ENCODE data around the gene LIN7B.
A peak's percentile ranks its signal among the peaks of the same experiment; 100 is the strongest.

Gene LIN7B

DNA sequence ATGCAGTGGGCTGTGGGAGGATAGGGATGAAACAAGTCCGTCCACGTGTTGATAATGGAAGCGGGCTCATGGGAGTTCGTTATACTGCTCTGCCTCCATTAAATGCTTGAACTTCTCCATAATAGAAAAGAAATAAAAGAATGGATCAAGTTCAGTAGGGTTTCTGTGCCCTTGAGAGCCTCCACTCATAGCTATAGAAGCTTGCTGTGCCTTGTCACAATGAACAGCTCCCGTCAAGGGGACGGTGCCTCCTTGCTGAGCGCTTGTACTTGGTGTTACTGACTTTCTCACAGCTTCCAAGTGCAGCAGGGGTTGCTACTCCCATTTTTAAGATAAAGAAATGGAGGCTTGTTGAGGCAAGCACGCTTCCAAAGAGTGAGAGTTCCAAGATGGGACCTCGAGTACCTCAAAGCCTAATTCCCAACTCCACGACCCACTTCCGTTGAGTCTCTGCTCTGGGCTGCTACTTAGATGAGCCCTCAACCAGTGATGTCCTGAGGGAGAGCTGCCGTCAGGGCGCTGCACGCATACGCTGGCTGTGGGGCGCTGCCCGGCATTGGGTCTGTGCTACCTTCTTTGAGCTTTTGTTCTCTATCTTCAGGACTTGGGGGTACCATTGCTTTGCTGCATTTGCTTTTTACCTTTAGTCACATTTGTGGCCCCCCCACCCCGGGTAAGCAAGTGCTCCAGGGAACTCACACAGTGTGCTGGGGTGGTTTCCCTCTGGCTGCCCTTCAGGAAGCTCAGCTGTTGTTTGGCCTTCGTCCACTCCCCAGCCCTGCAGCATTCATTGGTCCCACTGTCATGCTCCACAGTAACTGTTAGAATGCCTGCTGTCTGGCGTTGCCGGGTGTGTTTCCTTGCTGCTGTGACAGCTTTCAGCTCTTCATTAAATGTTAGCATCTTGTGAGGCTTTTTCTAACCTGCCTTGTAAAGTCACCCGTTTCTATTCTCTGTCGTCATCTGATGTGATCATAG lies 19.4 kb upstream of the LIN7B start:
- no peak for DNase-seq (ENCODE audit: low read depth in 2 of 2)

GRCh38 chr19:49097453-49098288 lies 16.5 kb upstream of the LIN7B start:
- DNase-seq (ENCODE audit: low read depth in 2 of 2) = peak; percentile 40 to 56

- DNase-seq (ENCODE audit: low read depth in 2 of 2) = no peak
Observed at GRCh38 chr19:49098795-49099194, 15.4 kb upstream of the LIN7B start.

GRCh38 chr19:49101160-49101559 lies 13.0 kb upstream of the LIN7B start:
- DNase-seq (ENCODE audit: low read depth in 2 of 2) = no peak

DNA sequence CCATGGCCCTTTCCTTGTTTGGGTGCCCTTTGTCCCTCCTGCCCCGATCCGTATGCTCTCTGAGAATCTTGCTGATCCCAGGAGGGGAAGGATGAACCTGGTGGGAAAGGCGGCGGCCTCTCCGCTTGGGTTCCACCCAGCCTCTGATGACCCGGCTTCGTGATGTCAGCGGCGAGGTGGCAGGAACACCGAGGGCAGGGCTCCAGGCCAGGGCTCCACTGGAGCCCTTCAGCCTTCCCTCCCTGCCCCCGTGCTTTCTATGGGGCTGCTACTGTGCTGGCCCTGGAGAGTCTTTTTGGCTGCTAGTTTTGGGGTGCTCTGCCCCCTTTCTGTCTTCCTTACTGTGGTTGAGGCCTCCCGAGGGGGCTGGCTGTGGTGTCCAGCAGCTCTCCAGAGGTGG lies 11.9 kb upstream of the LIN7B start:
- DNase-seq (ENCODE audit: low read depth in 2 of 2) = no peak

DNA sequence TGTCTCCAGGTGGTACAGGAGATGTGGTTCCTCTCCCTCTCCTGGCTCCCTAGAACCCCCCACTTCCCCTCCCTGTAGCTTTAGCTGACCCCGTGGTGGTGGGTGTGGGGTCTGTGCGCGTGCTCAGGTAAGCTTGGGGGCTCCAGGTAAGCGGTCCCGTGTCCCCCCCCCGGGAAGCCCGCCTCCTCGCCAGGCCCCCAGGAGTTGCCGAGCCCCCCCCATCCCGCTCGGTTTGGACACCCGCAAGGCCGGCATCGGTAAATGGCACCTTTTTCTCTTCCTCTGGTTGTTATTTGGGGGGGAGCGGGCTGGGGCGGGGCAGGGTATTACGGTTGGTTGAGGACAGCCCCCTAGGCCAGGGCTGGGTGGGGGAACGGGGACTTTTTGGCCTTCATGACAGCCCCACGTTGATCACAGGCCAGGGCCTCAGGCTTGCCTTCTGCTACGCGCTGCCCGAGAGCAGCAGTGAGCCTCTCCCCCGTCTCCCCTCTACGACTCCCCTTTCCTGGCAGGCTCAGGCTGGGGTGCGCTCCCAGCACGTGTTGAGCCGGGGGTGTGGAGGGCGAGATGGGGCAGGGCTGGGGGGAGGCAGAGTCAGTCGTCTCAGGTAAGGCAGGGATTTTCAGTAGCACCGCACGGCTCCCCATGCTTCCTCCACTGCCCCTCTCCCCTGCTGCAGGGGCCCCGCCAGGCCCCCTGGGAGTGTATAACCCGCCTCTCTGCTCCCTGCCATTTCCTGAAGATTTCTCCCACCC lies 10.7 kb upstream of the LIN7B start:
- no peak for DNase-seq (ENCODE audit: low read depth in 2 of 2)

GRCh38 chr19:49104229-49104864 lies 9.8 kb upstream of the LIN7B start:
- DNase-seq (ENCODE audit: low read depth in 2 of 2) = no peak

DNA sequence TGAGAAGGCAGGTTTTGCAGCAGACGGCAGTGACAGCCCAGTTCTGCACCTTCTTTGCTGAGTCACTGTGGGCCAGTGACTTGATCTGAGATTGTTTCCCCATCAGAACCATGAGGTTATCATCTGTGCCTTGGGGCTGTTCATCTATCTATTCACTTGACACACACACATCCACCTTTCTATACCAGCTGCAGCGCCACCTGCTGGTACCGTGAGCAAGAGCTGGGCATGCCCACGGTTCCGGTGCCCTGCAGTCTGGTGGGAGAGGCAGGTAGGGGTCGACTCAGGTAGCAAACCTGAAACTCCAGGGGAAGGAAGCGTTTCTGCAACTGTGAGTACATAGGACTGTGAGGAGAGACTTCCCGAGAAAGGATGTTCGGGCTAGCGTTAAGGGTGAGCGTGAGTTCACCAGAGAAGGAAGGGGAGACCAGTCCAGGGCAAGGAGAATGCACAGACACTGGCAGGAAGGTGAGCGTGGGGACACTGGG lies 7.5 kb upstream of the LIN7B start:
- DNase-seq (ENCODE audit: low read depth in 2 of 2) = peak; percentile 34 to 41

DNA sequence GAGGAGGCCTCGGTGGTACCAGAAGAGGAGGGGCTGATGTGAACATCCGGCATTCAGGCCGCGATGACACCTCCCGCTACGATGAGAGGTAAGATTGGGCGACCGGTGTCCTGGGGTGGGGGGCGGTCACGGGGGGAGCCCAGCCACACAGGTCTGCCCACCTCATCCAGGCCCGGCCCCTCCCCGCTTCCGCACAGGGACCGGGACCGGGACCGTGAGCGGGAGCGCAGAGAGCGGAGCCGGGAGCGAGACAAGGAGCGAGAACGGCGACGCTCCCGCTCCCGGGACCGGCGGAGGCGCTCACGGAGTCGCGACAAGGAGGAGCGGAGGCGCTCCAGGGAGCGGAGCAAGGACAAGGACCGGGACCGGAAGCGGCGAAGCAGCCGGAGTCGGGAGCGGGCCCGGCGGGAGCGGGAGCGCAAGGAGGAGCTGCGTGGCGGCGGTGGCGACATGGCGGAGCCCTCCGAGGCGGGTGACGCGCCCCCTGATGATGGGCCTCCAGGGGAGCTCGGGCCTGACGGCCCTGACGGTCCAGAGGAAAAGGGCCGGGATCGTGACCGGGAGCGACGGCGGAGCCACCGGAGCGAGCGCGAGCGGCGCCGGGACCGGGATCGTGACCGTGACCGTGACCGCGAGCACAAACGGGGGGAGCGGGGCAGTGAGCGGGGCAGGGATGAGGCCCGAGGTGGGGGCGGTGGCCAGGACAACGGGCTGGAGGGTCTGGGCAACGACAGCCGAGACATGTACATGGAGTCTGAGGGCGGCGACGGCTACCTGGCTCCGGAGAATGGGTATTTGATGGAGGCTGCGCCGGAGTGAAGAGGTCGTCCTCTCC lies 6.3 kb upstream of the LIN7B start:
- DNase-seq (ENCODE audit: low read depth in 2 of 2) = no peak

- DNase-seq (ENCODE audit: low read depth in 2 of 2) = no peak
Observed at GRCh38 chr19:49109051-49109450, 5.1 kb upstream of the LIN7B start.

DNA sequence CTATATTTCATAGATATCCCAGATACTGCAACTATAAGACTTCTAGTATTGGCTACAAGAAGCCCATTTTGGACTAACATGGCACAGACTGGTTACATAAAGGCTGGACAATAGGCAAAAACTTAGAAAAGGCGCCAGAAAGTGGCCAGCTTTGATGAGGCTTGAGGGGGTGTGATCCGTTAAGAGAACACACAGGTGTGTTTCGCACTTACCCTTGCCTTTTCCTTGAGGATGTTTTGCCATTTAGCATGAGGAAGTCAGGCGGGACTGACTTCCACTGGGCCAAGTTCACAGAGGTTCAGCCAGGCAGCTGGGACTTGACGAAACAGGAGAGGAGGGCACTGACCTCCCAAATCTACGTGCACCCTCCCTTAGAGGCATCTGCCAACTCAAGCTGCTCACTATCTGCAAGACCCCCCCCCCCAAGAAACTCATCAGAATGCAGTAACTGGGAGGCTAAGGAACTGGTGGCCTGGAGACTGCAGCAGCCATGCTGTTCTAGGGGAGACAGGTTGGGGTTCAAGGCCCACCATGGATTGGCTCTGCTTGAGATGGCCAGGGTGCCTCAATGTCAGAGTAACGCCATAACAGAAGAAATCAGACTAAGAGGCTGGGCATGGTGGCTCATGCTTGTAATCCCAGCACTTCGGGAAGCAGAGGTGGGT lies 4.5 kb upstream of the LIN7B start:
- no peak for DNase-seq (ENCODE audit: low read depth in 2 of 2)

DNA sequence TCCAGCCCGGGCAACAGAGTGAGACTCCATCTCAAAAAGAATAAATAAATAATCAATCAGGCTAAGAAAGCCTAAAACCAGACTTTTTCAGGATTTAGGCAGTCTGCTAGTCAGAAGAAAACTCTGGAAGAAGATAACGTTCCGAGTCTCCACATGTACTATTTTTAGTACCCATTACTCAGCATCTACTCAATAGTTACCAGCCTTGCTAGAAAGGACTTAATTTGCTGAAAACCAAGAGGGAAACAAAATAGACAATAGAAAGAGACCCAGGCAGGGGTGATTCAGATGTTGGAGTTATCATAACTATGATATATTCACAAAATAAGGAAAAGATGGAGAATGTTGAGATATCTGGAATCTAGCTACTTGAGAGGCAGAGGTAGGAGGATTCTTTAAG lies 3.6 kb upstream of the LIN7B start:
- no peak for DNase-seq (ENCODE audit: low read depth in 2 of 2)

- no peak for DNase-seq (ENCODE audit: low read depth in 2 of 2)
Observed at GRCh38 chr19:49111218-49111998, 2.8 kb upstream of the LIN7B start.

DNA sequence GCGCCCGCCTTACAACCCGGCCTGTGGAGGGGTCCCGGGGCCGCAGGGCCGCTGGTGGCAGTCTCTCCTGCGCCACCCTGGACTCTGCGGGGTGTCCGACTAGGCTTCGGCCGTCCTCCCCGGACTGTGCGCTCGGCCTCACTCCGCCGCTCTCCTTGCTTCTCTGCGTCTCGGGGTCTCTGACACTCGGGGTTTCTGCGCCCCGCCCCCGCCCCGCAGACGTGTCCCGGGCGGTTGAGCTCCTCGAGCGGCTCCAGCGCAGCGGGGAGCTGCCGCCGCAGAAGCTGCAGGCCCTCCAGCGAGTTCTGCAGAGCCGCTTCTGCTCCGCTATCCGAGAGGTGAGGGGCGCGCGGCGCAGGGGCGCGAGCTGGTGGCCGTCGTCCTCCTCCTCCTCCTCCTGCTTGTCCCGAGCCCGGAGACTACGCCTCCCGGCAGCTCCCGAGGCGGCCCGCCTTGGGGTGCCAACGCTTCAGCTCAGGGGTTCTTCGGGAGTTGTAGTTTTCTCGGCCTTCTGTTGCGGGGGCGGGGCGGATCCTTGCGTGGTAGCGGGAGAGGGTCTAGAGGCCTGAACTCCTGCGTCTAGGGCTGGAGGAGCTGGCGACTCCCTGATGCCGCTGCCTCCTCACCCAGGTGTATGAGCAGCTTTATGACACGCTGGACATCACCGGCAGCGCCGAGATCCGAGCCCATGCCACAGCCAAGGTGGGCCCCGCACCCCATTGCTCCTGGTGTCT lies 627 bp downstream of the LIN7B start:
- no peak for DNase-seq (ENCODE audit: low read depth in 2 of 2)

DNA sequence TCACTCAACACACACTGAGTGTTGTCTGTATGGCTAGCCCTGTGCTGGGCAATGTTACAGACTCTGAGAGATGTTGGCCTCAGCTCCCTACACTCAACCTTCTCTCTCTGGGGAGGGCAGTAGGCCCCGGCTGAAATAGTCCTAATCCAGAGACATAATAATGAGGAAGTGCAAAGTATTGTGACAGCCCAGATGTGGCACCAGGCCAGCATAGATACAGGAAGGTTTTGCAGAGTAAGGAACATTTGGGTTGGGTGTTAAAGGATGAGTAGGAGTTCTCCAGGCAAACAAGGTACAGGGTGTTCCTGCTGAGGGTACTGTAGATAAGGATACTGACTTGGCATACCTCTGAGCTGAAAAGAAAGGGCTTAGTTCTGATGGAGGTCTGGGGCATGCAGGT lies 2.4 kb downstream of the LIN7B start:
- DNase-seq (ENCODE audit: low read depth in 2 of 2) = no peak

DNA sequence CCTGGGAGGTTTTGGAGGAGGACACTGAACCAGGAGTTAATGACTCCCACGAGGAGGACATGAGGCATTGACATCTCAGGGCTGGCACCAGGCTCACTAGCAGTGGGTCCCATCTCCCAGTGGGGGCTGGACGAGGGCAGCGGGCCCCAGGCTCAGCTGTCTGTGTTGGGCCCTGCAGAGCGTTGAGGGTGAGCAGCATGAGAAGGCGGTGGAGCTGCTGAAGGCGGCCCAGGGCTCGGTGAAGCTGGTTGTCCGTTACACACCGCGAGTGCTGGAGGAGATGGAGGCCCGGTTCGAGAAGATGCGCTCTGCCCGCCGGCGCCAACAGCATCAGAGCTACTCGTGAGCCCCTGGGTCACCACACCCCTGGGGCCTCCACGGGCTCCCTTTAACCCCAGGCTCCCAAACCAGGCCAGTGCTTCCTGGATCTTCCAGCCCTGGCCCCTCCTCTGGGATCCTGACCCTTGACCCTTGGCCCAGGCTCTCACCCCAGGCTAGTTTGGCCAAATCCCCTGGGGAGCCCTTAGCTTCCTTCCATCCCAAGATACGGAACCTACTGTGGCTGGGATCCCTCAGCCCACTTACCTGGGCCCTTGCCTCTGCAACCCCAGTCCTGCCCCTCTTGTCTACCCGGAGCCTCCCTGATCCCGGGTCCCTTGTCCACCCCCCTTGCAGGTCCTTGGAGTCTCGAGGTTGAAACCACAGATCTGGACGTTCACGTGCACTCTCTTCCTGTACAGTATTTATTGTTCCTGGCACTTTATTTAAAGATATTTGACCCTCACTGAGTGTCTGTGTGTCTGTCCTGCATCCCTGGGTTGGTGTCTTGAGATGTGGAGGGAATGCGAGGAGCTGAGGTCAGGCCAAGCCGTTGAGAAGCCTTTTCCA lies 3.8 kb downstream of the LIN7B start:
- DNase-seq (ENCODE audit: low read depth in 2 of 2) = no peak
